HG03378 (cell line): ENCODE data around the gene PLCB2.

Experiments
- ATAC-seq: cut with Tn5 transposase; IDR thresholded peaks from one replicate; pipeline ENCODE4 v1.9.1; 2021; ENCODE audit warnings: mild to moderate bottlenecking, moderate library complexity; ENCODE audit not compliant: unreplicated experiment

PLCB2 gene

GRCh38 chr15:40272485-40273056 is 35.2 kb downstream of the PLCB2 start:
- no peak for ATAC-seq

- no peak for ATAC-seq
Observed at GRCh38 chr15:40271685-40272484, 35.9 kb downstream of the PLCB2 start.

GRCh38 chr15:40270246-40270995 is 37.3 kb downstream of the PLCB2 start:
- no peak for ATAC-seq

GRCh38 chr15:40269604-40270003 is 38.1 kb downstream of the PLCB2 start:
- no peak for ATAC-seq

- ATAC-seq = no peak
Observed at GRCh38 chr15:40267670-40268069, 40.1 kb downstream of the PLCB2 start.

- no peak for ATAC-seq
Observed at GRCh38 chr15:40266828-40267304, 40.9 kb downstream of the PLCB2 start.

GRCh38 chr15:40265875-40266274 is 41.9 kb downstream of the PLCB2 start:
- ATAC-seq = no peak

GRCh38 chr15:40265355-40265754 is 42.4 kb downstream of the PLCB2 start:
- ATAC-seq = no peak

- ATAC-seq = no peak
Observed at GRCh38 chr15:40264321-40265153, 43.2 kb downstream of the PLCB2 start.

GRCh38 chr15:40263024-40263754 is 44.5 kb downstream of the PLCB2 start:
- ATAC-seq = no peak

GRCh38 chr15:40259021-40259420 is 48.7 kb downstream of the PLCB2 start:
- no peak for ATAC-seq

- no peak for ATAC-seq
Observed at GRCh38 chr15:40258544-40258943, 49.2 kb downstream of the PLCB2 start.

- ATAC-seq = no peak
Observed at GRCh38 chr15:40257656-40258450, 49.9 kb downstream of the PLCB2 start.

- ATAC-seq = peak; percentile 50
Observed at GRCh38 chr15:40256638-40257235, 51.0 kb downstream of the PLCB2 start.

- ATAC-seq = no peak
Observed at GRCh38 chr15:40255033-40255432, 52.7 kb downstream of the PLCB2 start.

GRCh38 chr15:40254452-40254851 is 53.3 kb downstream of the PLCB2 start:
- no peak for ATAC-seq

GRCh38 chr15:40253167-40253790 is 54.5 kb downstream of the PLCB2 start:
- no peak for ATAC-seq

GRCh38 chr15:40252438-40253166 is 55.1 kb downstream of the PLCB2 start:
- ATAC-seq = no peak
